Uterus (tissue), 2 donors: ENCODE results near the gene WSB1.

Experiments used
- POLR2A ChIP-seq, 2 donors: fragments of 450-650 bp; IDR thresholded peaks; one replicate each; pipeline ENCODE4 v1.6.1; 2016; ENCODE audit warnings: antibody characterized with exemption in 2 of 2, mild to moderate bottlenecking in 1 of 2, moderate library complexity in 1 of 2
- TF ChIP-seq, protein P1 (sequence below), 4 experiments: fragments of 200-600 bp in 2 of 4; fragments of 450-650 bp in 2 of 4; sonication (generic) in 2 of 4; IDR thresholded peaks; one replicate each; pipeline ENCODE4 v1.5.1; 2016 to 2019; ENCODE audit warnings: antibody characterized with exemption in 4 of 4, mild to moderate bottlenecking in 2 of 4, moderate library complexity in 1 of 4

DNA sequence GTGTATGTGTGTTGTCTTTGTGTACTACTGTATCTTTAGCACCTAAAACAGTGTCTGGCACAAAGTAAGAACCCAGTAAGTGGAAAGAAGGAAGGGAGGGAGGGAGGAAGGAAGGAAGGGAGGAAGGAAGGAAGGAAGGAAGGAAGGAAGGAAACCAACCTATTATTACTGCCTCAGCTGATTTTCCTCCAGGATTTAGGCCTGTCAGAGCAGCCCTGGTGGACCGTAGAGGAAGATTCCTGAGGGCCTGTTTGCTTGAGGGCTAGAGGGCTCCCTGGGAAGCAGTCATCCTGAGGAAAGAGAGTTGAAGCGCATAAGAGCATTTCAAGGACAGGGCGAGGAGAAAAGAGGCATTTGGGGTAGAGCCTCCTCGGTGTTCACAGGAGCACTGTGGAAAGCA is 61.5 kb downstream of the WSB1 start:
- TF ChIP-seq POLR2A (IDR thresholded peaks at IDR 0.05) = no peak
- TF ChIP-seq, protein P1, sequence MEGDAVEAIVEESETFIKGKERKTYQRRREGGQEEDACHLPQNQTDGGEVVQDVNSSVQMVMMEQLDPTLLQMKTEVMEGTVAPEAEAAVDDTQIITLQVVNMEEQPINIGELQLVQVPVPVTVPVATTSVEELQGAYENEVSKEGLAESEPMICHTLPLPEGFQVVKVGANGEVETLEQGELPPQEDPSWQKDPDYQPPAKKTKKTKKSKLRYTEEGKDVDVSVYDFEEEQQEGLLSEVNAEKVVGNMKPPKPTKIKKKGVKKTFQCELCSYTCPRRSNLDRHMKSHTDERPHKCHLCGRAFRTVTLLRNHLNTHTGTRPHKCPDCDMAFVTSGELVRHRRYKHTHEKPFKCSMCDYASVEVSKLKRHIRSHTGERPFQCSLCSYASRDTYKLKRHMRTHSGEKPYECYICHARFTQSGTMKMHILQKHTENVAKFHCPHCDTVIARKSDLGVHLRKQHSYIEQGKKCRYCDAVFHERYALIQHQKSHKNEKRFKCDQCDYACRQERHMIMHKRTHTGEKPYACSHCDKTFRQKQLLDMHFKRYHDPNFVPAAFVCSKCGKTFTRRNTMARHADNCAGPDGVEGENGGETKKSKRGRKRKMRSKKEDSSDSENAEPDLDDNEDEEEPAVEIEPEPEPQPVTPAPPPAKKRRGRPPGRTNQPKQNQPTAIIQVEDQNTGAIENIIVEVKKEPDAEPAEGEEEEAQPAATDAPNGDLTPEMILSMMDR (IDR thresholded peaks at IDR 0.05) = no peak
